GF-D8 (cell line): ENCODE measurements around the gene RGS8.

Experiments
- DNase-seq: peaks from one replicate; lab custom pipeline; 2025; lab: John Stamatoyannopoulos, UW

RGS8 gene

DNA sequence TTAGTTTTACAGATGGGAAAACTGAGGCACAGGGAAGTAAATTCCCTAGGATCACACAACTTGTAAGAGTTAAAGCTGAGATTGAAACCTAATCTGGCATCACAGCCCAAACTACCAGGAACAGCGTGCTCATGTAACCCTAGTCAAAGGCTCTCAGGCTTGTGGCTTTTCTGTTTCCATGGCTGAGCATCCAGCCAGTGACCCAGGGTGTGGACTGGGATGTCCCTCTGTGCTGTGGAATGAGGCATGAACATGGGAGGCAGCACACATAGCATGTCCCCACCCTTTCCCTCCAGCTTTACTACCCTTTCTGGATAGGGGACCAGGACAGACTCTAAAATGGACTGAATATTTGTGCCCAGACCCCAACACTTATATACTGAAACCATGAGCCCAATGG lies 45.1 kb downstream of the RGS8 start:
- DNase-seq = no peak

GRCh38 chr1:182637769-182638168 lies 46.6 kb downstream of the RGS8 start:
- no peak for DNase-seq

DNA sequence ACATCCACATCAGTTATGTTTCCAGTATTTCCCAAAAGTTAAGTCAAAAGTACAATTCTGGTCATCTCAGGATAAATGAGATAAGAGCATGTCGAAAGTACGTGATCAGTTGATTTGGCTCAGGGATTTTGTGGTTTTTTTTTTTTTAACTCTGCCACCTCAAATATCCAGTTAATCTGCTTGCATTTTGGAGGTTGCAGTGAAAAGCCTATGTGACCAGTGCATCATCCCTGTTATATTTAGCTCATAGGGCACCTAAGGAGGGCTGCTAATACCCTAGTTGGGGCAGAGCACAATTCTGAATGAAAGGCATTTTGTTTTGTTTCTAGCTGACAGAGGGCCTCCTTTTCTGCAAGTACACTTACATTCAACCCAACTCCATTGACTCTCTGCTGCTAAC lies 48.5 kb downstream of the RGS8 start:
- no peak for DNase-seq
